Ammon's horn (tissue), 1 donor: ENCODE measurements around the gene CFAP58.

ENCODE experiments used
- DNase-seq: peaks from one replicate; pipeline ENCODE4 v3.0.0-alpha.2; 2016; ENCODE audit warnings: low spot score

The CFAP58 gene

DNA sequence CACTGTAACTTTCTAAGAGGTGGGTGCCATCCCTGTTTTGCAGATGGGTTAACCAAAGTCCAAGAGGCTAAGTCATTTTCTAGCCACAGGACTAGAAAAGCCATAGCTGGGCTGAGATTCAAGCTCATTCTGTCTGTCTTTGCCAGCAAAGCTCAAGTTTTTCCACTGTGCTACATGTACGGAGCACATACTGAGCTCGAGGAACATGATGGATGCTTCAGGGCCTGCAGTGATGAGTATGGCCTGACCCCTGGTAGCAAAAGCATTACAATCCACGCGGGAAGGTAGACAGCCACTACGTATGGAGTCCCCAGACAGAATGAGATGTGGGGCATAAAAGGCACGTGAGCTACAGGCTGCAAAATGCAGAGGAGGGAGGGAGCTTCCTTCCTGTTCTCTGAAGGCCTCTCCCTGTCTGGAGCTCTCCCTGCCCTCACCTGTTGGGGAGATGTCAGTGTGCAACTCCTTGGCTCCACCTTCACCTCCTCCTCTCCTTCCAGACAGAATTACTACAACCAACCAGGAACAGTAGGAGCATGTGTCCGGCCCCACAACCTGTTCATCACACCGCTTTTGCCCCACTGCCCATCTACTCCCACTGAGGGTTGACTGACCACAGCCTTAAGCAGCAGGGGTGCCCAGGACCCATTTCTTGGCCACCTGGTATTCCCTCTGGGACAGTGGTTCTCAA is 31.8 kb upstream of the CFAP58 start:
- no peak for DNase-seq

GRCh38 chr10:104322416-104322782 is 31.2 kb upstream of the CFAP58 start:
- DNase-seq: no peak

GRCh38 chr10:104323085-104323484 is 30.5 kb upstream of the CFAP58 start:
- no peak for DNase-seq

DNA sequence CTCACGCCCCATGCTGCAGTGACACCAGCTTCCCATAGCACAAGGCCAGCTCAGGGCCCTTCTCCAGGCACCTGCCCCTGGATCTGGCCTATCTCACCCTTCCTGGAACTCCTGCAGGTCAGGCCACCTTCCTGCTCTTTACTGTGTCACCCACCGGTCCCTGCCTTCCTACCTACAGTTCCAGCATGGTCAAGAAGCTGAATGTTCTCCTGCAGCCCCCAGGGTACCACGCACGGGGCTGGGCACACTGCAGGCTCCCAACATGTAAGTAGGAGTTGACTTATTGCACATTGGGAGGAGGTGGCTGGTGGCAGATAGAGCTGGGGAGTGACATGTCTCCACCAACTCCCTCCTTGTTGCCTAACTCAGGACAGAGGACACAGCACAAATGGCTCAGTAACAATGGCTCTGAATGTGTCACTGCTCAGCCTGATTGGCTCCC is 29.9 kb upstream of the CFAP58 start:
- no peak for DNase-seq

GRCh38 chr10:104324221-104324686 is 29.4 kb upstream of the CFAP58 start:
- DNase-seq: peak; percentile 66

GRCh38 chr10:104324931-104325330 is 28.7 kb upstream of the CFAP58 start:
- no peak for DNase-seq

DNA sequence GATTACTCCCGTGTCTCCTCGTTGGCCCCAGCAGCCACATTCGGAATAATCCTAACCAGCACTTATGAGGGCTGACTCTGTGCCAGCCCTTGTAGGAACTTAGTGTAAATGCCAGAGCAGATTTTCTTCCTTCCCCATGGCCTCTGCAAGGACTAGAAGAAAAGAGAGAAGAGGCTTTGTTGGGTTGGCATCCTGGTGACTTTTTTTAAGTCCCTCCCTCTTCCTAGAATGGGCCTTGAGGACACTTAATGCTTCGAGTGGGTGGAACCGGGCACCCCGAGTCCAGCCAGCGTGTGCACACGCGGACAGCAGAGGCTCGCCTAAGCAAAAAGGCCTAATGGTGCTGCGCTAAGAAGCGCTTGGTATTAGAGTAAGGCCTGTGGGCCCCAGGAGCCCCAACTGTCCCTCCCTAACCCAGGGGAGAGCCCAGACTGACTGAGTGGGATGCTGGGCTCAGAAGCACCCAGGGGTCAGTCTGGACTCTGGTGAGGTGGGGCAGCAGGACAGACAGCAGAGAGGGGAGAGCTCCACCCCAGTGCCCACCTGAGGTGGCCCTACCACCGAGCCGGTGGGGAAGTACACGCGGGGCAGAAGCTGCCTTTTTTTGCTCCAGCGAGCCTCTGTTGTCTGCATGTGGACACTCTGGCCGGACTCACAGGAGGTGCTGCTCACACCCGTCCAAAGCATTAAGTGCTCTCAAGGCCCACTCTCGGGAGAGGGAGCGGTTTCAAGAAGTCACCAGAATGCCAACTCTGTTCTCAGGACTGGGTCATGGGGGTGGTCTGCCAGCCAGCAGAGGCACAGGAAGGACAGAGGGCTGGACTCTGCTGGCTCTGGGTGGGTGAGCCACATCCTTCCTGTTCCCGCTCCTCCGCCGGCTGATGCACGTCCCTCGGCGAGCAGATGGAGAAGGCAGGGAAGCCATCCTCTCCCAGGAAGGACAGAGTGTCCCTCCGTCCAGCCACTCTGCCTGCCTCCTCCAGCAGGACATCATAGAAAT is 27.9 kb upstream of the CFAP58 start:
- DNase-seq: no peak

GRCh38 chr10:104326991-104327610 is 26.5 kb upstream of the CFAP58 start:
- DNase-seq: no peak

- DNase-seq: peak; percentile 72
These were observed 25.6 kb upstream of the CFAP58 start for GRCh38 chr10:104327745-104328645.

GRCh38 chr10:104328646-104328895 is 25.1 kb upstream of the CFAP58 start:
- no peak for DNase-seq

GRCh38 chr10:104328896-104329710 is 24.5 kb upstream of the CFAP58 start:
- DNase-seq: peak; percentile 79

- no peak for DNase-seq
These were observed 23.9 kb upstream of the CFAP58 start for GRCh38 chr10:104329735-104330134.

GRCh38 chr10:104330168-104331110 is 23.2 kb upstream of the CFAP58 start:
- DNase-seq: no peak

DNA sequence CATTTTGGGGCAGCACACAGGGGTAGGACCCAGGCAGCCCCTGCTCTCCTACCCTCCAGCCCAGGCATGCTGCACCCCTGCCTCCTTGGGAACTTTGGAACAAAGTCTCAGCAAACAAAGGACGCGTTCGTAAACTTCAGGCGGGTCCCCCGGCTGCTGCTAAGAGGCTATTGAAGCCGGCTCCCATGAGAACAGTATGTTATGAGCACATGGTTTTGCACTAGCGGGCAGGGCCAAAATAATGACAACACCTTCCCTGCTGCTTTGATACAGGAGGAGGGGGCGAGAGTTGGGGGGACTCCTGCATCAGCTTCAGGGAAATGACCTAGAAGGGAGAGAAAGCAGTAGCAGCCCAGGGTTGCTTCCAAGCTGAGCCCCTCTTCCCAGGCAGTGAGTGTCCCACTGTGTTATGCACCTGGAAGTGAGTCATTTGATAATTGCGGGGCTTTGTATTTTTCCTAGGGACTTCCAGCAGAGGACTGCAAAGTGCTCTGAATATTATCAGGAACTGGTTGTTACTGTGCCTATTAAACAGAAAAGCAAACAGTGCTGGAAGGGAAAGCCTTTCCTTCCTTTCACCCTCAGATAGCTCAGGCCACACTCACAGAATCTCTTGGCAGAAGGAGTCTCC is 22.3 kb upstream of the CFAP58 start:
- DNase-seq: no peak

- no peak for DNase-seq
These were observed 21.2 kb upstream of the CFAP58 start for GRCh38 chr10:104332243-104333031.

- DNase-seq: no peak
These were observed 20.5 kb upstream of the CFAP58 start for GRCh38 chr10:104333032-104333727.

GRCh38 chr10:104333728-104334373 is 19.8 kb upstream of the CFAP58 start:
- DNase-seq: no peak
